NCI-H2107 (cell line): ENCODE measurements around the gene SEMA4C.

Experiments
- DNase-seq: peaks from one replicate; lab custom pipeline; 2025; lab: John Stamatoyannopoulos, UW

SEMA4C gene, protein sequence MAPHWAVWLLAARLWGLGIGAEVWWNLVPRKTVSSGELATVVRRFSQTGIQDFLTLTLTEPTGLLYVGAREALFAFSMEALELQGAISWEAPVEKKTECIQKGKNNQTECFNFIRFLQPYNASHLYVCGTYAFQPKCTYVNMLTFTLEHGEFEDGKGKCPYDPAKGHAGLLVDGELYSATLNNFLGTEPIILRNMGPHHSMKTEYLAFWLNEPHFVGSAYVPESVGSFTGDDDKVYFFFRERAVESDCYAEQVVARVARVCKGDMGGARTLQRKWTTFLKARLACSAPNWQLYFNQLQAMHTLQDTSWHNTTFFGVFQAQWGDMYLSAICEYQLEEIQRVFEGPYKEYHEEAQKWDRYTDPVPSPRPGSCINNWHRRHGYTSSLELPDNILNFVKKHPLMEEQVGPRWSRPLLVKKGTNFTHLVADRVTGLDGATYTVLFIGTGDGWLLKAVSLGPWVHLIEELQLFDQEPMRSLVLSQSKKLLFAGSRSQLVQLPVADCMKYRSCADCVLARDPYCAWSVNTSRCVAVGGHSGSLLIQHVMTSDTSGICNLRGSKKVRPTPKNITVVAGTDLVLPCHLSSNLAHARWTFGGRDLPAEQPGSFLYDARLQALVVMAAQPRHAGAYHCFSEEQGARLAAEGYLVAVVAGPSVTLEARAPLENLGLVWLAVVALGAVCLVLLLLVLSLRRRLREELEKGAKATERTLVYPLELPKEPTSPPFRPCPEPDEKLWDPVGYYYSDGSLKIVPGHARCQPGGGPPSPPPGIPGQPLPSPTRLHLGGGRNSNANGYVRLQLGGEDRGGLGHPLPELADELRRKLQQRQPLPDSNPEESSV

DNA sequence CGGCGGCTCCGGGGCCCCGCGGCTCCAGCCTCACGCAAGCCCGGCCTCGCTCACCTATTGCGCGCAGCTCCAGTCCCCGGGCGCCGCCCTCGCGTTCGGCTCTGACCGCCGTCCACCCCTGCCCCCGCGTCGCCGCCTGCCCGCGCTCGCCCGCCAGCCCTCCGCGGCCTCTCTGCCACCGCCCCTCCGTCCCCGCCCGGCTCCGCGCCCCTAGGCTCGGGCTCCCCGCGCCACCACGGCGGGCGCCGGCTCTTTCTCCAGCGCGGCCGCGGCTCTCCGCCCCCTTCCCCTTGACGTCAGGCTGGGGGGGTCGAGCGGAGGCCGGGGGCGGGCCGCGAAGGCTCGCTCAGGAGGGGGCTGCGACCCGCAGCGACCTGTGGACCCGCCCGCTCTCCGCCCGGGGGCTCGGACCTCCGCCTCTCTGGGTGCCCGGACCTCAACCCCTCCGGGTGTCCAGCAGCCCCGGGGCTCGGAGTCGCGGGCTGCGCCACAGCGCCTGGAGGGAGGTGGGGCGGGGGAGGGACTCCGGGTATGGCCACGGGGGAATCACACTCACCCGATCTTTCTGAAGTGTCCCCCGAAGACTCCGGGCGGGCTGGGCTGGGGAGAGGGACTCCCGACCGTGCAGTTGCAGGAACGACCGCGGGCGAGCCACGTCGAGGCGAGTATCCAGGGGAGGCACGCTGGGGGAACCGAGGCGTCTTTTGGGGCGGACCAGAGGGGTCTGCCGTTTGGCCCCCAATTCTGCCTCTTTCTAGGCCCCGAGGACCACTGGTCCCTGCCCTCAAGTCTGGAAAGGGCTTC, at the start of gene SEMA4C:
Gene SEMA4C, minus strand, starts transcription at position 259 of the 804 bp plus-strand sequence. CDS start 2,194 bp downstream, outside the sequence.
- DNase-seq: no peak

DNA sequence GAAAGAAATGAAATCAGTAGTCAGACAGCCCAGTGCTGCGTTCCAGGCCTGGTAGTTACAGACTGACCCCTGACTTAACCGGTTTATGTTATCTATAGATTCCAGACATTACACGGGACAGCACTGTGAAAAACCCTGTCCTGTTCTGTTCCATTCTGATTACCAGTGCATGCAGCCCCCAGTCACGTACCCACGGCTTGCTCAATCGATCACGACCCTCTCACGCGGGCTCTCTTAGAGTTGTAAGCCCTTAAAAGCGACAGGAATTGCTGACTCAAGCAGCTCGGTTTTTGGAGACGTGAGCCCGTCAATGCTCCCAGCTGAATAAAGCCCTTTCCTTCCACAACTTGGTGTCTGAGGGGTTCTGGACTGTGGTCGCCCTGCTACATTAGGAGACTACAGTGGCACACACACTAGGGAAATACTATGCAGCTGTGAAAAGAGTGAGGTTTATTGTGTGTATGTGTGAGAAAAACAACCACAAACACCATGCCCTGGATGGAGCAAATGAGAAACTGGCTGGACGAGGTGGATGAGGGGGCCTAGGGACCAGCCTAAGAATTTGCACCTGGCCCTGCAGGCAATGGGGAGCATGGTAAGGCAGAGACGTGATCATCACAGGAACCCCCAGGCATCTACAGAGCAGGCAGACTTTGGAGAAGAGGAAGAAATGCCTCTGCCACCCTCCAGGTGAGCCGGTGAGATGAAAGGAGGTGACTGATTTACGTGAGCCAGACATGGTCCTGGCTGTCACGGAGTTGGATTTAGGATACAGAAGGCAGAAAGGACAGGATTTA, 49.1 kb upstream of the SEMA4C start:
- DNase-seq: no peak

DNA sequence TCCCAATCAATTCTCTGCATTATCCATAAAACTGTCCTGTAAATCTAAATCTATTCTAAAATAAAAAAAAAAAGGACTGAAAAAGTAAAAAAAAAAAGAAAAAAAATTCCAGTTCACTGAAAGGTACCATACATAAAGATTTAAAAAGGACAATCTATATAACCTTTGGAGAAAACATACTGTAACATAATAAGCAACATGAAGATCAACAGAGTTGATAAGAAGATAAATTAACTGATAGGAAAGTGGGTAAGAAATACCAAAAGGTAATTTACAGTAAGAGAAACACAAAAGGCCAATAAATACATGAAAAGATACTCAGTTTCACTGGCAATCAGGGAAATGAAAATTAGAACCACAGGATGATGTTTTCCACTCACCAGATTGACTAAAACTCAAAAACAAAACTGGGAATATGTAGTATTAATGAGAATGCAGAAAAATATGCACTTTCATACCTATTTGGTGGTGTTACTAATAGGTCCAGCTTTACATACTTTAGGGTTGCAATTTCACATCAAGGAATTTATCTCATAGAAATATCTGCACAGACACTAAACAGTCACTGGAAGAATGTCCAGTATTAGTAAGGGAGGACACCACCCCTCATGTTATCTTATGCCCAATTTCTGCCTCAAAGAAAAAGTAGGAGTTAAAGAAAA, 48.3 kb upstream of the SEMA4C start:
- DNase-seq: no peak

DNA sequence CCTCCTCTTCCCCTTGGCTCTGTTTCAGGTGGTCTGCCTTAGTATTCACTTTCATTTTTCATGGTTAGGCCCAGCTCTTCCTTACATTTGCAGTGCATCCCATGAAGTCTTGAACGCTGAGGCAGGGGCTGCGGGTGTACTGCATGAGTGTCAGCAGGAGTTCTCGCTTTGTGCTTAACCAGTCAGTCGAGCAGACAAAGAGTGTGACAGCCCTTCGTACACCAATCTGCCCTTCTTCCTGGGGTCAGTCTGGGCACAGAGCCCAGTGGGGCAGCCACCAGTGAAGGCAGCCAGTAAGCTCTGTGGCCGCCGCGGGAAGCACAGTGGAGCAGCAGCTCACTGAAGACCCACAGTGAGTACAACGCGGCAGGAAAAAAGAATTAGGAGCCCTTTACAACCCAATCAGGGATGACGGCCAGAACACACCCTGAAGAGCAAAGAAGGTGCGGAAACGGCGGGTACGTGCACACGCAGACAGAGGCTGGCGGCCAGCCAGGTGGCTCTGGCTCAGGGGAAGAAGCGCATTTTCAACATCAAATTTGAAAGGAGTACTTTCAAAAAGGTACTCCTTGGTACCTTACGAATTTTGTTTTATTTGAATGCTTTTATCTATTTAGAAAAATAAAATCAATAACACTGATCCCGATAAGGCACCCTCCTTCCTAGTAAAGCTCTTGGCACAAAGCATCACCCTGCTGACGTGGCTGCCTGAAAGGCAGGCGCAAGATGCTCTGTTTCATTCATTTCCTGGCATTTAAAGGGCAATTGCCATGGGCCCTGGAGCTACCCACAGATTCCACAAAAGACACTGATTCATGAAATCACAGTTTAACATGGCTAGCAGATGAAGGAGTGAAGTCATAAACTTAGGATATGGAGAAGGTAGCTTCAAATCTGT, 47.0 kb upstream of the SEMA4C start:
- no peak for DNase-seq

DNA sequence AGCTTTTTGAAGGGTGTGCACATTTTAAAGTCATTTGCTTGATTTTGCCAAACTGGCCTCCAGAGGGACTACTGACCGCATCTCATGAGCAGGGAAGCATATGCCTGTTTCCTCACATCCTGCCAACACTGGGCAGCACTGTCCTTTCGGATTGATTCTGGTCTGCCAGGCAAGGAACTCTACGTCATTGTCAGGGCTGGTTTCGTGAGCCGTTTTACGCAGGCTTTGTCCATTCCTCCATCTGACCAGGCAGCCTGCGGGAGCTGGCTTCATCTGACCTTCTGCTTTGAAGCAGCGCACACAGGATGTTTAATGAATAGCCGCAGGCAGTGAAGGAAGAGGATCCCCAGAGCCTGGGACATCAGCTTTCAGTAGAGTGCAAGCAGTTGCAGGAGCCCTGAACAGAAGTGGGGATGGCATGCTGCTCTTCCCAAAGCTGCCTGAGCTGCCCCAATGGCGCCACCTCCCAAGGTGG, 46.3 kb upstream of the SEMA4C start:
- no peak for DNase-seq

DNA sequence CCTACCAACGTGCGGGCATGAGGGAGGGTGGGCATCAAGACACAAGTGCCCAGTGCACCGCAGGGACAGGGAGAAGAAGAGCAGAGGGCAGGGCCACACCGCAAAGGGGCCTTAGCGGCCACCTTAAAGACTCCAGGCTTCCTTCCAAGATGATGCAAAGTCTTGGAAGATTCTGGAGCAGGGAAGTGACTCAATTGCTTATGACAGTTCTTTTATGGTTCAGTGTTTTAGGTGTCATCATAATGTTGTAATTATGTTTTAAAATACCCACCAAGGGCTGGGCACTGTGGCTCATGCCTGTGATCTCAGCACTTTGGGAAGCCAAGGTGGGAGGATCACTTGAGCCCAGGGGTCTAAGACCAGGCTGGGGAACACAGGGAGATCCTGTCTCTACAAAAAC, 44.5 kb upstream of the SEMA4C start:
- no peak for DNase-seq

DNA sequence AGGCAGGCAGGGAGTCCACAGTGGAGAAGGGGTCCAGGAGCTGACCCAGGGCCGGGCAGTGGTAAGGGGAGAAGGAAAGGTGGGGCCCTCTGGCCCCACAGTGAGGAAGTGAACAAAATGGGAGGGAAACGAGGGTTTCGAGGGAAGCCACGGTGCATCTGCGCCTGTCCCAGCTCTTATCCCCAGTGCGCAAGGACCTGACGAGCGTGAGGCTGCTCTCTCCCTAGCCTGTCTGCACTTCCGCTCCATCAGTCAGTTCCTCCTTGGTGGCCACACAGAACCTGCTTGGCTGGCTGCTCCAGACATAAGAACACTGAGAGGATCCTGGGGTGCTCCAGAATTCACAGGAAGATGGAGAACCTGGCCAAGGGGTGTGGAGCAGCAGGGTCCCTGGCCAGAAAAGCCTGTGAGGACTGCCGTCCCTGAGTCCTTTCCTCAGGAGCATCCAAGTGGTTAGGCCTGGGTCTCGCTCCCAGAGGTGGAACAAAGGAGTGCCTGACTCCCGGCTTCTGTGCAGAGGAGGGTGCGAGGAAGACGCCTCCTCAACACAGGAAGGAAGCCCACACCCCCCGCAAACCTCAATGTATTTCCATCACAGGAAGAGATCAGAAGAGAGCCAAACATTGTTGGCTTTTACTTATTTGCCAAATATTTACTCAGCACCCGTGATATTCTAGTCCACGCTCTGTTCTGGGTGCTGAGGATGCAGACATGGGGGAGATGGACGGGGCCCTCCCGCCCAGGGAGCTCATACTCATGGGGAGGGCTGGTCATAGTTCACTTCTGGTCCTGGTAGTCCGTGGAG, 43.7 kb upstream of the SEMA4C start:
- DNase-seq: no peak

DNA sequence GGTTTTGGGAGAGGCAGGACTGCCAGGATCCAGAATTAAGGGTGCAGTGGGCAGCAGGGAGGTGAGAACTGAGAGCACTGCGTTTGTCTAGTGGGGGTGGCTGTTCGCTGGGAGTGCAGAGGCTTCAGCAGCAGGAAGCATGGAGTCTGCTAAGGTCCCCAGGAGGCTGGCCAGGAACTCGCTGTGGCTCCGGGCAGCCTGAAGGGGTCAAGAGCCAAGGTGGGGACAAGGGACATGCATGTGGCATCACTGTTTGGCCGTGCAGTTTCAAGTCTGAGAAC, 43.2 kb upstream of the SEMA4C start:
- DNase-seq: no peak

DNA sequence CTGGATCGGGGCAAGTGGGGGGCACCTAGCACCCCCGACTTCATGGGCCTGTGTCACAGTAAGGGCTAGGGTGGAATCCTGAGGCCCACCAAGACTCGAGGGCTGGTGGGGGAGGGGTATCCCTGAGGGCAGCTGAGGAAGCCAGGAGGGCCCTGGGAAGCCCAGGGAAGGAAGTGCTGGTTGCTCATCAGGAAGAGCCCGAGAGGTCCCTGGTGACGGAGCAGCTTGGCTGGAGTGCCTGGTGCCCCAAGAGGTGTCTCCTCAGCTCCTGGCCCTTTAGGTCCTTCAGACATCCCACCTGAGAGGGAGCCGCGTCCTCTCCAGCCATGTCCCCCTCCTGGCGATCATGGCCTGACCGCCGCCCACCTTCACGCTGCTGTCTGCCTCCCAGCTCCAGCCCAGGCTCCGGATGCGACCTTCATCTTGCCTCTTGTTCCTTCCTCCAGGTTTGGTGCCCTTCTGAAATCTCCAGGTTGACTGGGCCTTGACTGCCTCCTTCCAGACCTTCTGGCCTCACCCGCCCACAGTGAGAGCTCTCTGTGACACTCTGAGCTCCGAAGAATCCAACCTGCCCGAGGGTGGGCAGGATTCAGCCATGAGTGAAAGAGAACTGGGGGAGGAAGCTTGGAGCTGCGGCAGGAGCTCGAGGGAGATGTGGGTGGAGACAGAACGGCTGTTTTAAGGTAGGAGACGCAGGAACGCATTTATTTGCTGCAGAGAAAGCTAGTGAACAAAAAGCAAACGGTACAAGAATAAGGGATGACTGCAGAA, 42.7 kb upstream of the SEMA4C start:
- DNase-seq: no peak

DNA sequence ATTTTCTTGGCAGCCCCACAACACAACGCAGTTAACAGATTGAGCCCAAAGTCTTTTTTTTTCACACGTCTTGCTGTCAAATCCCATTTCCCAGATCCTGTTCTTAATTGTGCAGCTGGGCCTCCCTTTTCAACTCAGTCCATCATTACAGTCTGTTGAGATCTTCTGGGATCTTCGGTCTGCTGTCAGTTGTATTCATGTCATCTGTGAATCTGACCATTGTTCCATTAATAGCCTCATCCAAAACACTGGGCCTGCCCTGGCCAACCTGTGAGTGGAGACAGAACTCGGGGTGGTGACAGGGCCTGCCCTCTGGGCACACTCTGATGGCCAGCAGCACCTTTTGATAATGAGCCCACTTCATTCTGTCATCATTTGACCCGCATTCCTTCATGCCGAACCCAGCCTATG, 39.7 kb upstream of the SEMA4C start:
- DNase-seq: no peak

DNA sequence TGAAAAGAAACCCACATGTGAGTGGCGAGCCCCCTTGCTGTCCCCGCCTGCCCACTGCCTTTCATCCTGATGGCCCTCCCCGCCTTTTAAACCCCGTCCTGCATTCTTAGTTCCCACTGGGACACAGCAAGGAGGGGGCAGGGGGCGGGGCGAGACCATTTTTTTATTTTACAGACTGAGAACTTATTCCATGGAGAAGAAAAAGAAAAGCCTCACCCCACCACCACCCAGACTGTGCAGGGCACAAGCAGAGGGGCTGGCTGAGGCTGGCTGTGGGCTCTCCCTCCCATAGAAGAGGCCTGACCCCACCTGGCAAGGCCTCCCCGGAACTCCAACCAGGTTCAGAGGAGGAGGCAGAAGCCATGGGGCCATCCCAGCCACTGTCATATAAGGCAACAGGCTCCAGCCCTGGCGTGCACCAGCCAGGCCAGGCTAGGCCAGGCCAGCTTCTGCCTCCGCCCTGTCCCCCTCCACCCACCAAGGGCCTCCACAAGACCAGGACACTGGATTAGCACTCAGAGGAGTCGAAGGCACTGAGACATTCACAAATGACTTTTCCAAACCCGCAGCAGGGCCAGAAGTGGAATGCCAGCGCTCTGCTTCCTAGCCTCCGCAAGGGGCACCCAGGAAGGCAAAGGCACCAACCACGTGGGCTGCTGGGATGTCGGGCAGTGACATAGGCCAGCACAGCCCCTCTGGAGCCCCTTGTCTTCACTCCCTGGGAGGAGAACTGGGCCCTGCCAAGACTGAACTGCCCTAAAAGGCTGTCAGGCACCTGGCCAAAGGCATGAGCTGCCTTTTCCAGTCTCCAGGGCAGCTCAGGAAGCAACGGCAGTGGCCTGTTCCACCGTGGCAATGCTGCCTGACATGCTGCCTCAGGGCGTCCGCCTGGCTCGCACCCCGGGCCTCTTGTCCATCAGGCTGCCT, 37.5 kb upstream of the SEMA4C start:
- no peak for DNase-seq

DNA sequence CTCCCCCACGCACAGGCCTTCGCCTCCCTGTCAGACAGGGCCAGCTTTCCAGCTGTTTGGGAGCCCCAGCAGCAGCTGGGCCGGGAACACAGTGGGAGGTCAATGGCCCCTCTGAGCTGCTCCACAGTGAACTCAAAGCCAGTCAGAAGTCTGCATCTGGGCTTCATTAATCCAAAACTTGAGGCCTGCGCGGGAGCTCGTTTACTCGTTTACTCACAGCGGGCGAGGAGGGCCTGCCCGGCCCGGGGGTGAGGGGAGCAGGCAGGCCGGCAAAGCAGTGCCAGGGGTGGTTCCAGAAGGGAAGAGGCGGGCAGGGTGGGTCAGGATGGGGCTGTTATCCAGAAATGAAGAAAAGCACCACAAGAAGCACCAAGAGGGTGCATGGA, 36.8 kb upstream of the SEMA4C start:
- no peak for DNase-seq

DNA sequence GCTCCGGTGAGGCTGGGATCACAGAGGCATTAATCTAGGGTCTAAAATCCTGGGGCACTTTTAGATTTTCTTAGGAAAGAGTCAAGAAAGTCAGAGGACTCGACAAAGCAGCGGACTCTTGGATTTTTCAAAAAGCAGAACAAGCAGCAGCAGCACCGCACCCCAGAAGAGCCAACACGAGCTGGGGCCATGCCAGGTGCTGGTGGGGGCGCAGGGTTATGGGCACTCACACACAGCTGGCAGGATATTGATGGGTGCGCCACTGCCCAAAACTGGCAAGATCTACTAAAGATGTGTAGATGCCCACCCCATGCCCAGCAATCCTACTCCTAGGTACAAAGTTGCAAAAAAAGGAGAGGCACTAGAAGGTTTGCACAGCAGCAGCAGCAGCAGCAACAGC, 33.9 kb upstream of the SEMA4C start:
- DNase-seq: no peak

DNA sequence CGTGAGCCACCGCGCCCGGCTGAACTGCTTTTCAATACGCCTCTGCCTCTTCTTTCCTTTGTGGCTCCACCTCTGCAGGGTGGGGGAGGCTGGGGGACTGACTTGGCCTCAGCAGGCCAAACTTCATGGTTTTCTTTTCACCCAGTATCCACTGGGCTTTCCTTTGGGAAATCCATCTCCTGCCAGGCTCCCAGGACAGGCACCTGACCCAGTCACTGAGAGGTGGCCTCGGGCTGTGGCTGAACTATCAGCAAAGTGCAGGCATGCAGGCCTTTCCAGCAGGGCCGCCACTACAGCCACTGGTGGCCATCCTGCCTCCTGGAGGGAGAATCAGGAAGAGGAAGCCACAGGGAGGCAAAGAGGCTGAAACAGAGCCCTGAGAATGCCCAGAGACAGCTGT, 33.4 kb upstream of the SEMA4C start:
- DNase-seq: no peak

DNA sequence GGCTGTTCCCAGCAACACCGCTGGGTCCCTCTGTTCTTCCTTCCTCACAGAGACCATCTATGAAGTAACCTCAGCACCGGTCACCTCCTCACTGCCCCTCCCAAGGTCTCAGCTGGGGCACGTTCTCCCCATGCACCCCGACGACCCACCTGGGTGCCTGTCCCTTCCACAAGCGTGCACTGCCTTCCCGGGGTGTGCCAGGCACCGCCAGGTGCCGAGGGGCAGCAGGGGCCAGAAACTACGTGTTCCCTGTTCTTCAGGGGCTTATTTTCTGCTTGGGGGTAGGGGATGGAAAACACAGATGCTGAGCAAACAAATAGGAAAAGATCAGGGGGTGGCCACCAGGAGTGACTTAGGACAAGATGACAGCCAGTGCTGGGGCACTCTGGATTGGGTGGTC, 30.4 kb upstream of the SEMA4C start:
- no peak for DNase-seq

DNA sequence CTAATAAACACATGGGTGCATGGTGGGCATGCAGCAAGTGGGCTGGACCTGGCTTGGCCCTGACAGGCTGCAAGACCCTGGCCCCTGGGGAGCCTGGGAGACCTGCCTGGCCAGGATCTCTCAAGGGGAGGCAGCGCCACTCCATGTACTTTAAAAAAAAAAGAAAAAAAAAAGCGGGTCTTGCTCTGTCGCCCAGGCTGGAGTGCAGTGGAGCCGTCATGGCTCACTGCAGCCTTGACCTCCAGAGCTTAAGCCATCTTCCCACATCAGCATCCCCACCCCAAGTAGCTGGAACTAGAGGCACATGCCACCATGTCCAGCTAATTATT, 29.5 kb upstream of the SEMA4C start:
- DNase-seq: no peak

DNA sequence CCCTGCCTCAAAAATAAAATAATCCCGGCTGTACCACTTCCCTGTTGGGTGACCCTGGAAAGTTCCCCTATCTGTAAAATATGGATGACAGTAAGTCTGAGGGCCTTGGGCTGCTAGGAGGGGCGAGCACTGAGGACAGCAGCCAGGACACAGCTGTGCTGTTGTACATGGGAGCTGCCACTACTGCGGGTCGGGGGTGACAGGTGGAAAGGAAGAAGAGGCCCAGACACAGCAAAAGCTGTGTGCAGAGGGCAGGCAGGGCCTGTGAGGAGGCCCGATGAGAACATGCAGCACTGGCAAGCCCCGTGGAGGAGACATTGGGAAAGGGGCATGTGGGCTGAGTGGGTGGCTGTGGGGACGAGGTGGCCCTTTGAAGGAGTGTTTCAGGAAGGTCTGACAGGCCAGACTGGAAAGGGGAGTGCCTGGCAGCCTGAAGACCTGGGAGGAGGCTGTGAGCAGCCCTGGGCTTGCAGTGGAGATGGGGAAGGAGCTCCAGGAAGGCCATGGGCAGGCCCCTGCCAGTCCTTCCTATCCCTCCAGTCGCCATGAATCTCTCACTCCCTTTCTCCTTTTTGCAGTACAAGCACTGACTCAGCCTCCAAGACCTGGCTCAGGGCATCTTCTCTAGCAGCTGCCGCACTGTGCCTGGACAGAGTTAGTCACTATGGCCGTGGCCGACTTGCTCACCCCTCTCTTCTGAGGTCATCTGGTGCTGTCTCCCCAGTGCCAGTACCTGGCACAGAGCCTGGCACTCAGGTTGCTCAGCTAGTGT, 28.9 kb upstream of the SEMA4C start:
- DNase-seq: no peak
